Tibial nerve (tissue), 4 donors: Measurements from ENCODE around the gene TSEN15. TPM values are rescaled to one million over a fixed set of nuclear protein-coding genes. Genes with fewer than 3 reads are reported as not detected.

Experiments used
- DNase-seq, 2 donors: peaks; one replicate each; pipeline ENCODE4 v3.0.0-alpha.2; 2019; ENCODE audit warnings: low spot score in 2 of 2
- H3K27ac ChIP-seq, 4 donors: fragments of 200-600 bp; sonication (generic) in 3 of 4; one replicate each; pipeline ENCODE4 v1.5.1; 2017 to 2019; ENCODE audit warnings: mild to moderate bottlenecking in 1 of 4
- H3K27me3 ChIP-seq, 2 donors: fragments of 200-600 bp; sonication (generic) in 1 of 2; one replicate each; pipeline versions ENCODE4 v1.5.1 to v1.6.0; 2017 to 2019
- H3K36me3 ChIP-seq, 3 donors: fragments of 200-600 bp; sonication (generic); one replicate each; pipeline ENCODE4 v1.5.1; 2018 to 2019
- H3K4me1 ChIP-seq, 4 donors: fragments of 200-600 bp; sonication (generic) in 3 of 4; one replicate each; pipeline ENCODE4 v1.5.1; 2017 to 2019
- H3K4me3 ChIP-seq, 4 donors: fragments of 200-600 bp; sonication (generic) in 3 of 4; one replicate each; pipeline ENCODE4 v1.5.1; 2017 to 2019; ENCODE audit warnings: mild to moderate bottlenecking in 1 of 4, moderate library complexity in 1 of 4
- H3K9me3 ChIP-seq, 4 donors: fragments of 200-600 bp; sonication (generic) in 3 of 4; one replicate each; pipeline ENCODE4 v1.5.1; 2017 to 2019
- EP300 ChIP-seq, 2 donors: sonication (generic); formaldehyde crosslinking; IDR thresholded peaks; one replicate each; pipeline ENCODE4 v1.6.1; 2017; ENCODE audit warnings: antibody characterized with exemption in 2 of 2, mild to moderate bottlenecking in 1 of 2
- POLR2A ChIP-seq, 2 donors: fragments of 450-650 bp; IDR thresholded peaks; one replicate each; pipeline ENCODE4 v1.6.1; 2017; ENCODE audit warnings: antibody characterized with exemption in 2 of 2, mild to moderate bottlenecking in 2 of 2, moderate library complexity in 2 of 2
- WGBS, 2 donors: methylation state at CpG; one replicate each; pipeline ENCODE4 v1.1.5; 2018; 5-methylcytosine and 5-hydroxymethylcytosine counted together
- total RNA-seq, 4 donors: library from RNA; depleted of rRNA; stranded (reverse); fragments of >200 nt; gene quantifications; one replicate each; pipeline ENCODE4 v1.1.0, GENCODE V29; 2016
- TF ChIP-seq, protein P1 (sequence below), 5 experiments: fragments of 200-600 bp in 3 of 5; fragments of 450-650 bp in 2 of 5; sonication (generic) in 3 of 5; IDR thresholded peaks; one replicate each; pipeline ENCODE4 v1.5.1; 2016 to 2019; ENCODE audit warnings: antibody characterized with exemption in 5 of 5, mild to moderate bottlenecking in 3 of 5, moderate library complexity in 2 of 5

The TSEN15 gene
- total RNA-seq, 4 donors from 2014 or later, result 25.5 to 36.5 (median 31.5) TPM

DNA sequence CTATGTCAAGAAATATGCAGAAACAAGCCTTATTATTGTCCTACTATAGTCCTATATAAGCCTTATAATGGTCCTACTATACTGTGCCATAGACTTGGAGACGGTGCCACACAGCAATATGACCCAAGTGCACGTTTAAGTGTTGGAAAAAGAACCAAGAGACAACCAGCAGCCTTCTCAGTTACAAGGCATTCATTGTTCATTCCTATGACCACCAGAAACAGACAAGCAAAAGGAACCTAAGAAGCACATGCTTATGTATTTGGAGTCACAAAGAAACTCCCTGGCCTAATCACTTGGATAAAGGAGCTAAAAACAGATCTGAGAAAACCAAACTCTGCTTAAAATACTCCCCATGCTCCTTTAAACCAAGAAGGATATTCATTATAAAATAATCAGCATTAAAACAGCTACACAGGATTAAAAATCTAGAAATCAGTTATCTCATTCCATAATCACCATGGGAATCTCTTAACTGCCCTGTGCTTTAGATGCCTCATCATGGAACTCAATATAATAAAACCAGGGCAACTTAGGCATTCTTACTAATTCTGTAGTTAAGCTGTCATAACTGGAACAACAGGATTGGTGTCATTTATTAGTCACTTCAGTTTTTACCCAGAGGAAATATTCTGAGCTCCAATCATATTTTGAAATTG, 21.0 kb upstream of the TSEN15 start:
- Histone ChIP-seq H3K4me1 (peaks cover 0 to 3% (median 0%) of the 10 kb centered on the region in 4 donors), H3K4me3 (no peak overlapping the region), H3K36me3 (no peaks in the 10 kb centered on the region), H3K27me3 (peaks cover 0 to 14% of the 10 kb centered on the region in 2 donors), H3K9me3 (no peaks in the 10 kb centered on the region), H3K27ac (no peak overlapping the region)
- WGBS, 2 donors, result 44 to 45% methylated on average over 2 of the region's 2 CpGs
- no peak for TF ChIP-seq EP300 (IDR thresholded peaks at IDR 0.05)
- TF ChIP-seq POLR2A (IDR thresholded peaks at IDR 0.05), result no peak
- TF ChIP-seq, protein P1, sequence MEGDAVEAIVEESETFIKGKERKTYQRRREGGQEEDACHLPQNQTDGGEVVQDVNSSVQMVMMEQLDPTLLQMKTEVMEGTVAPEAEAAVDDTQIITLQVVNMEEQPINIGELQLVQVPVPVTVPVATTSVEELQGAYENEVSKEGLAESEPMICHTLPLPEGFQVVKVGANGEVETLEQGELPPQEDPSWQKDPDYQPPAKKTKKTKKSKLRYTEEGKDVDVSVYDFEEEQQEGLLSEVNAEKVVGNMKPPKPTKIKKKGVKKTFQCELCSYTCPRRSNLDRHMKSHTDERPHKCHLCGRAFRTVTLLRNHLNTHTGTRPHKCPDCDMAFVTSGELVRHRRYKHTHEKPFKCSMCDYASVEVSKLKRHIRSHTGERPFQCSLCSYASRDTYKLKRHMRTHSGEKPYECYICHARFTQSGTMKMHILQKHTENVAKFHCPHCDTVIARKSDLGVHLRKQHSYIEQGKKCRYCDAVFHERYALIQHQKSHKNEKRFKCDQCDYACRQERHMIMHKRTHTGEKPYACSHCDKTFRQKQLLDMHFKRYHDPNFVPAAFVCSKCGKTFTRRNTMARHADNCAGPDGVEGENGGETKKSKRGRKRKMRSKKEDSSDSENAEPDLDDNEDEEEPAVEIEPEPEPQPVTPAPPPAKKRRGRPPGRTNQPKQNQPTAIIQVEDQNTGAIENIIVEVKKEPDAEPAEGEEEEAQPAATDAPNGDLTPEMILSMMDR (IDR thresholded peaks at IDR 0.05), result no peak
- DNase-seq, result no peak

DNA sequence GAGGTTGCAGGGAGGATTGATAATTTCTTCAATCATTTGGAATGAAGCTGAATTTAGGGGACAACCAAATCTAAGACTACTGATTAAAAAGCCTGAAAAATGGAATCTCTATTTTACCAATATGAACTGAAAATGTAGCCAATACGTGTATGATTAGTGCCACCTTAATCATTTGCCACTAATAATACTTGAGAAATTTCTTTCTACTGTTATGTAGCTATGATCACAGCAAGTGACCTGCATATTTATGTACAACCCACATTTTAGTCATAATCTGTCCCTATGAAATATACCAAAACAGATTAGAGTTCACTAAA, 20.5 kb upstream of the TSEN15 start:
- TF ChIP-seq, protein P1 (IDR thresholded peaks at IDR 0.05), result no peak
- TF ChIP-seq POLR2A (IDR thresholded peaks at IDR 0.05) (no peak), EP300 (IDR thresholded peaks at IDR 0.05) (no peak)
- no peak for DNase-seq
- H3K4me3 ChIP-seq, result no peak overlapping the region
- H3K4me1 ChIP-seq, result peaks cover 0 to 8% (median under 1%) of the 10 kb centered on the region in 4 donors
- no peak overlapping the region for H3K27ac ChIP-seq
- H3K9me3 ChIP-seq, result no peaks in the 10 kb centered on the region
- no peaks in the 10 kb centered on the region for H3K36me3 ChIP-seq
- peaks cover 0 to 19% of the 10 kb centered on the region in 2 donors for H3K27me3 ChIP-seq
- WGBS, 2 donors, result 94 to 100% methylated on average over 1 of the region's 1 CpG

DNA sequence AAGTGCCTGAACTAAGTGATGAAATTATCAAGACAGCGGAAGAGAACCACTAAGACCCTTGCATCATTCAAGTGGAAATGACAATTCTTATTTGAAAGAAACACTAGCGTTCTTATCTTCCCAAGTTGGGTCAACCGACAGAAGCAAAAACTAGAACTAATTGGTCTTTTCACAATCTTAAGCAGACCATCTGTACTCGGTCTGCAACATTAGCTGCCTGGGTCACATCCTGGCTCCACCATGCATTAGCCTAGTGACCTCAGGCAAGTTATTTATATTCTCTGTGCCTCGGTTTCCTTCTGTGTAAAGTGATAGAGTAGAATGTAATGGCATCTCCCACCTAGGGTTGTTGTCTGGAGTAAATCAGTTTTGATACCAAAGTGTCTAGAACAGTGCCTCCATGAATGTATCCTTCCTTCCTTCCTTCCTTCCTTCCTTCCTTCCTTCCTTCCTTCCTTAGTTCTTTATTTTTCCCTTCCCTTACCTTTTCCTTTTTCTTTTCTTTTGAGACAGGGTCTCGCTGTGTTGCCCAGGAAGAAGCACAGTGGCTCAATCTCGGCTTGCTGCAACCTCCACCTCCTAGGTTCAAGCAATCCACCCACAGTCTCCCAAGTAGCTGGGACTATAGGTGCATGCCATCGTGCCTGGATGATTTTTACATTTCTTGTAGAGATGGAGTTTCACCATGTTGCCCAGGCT, 20.0 kb upstream of the TSEN15 start:
- no peaks in the 10 kb centered on the region for H3K36me3 ChIP-seq
- DNase-seq, result no peak
- peaks cover 0 to 13% (median 5%) of the 10 kb centered on the region in 4 donors for H3K4me1 ChIP-seq
- no peak overlapping the region for H3K27ac ChIP-seq
- no peak overlapping the region for H3K4me3 ChIP-seq
- peaks cover 0 to 24% of the 10 kb centered on the region in 2 donors for H3K27me3 ChIP-seq
- 85 to 87% methylated on average over 8 of the region's 8 CpGs for WGBS, 2 donors
- no peaks in the 10 kb centered on the region for H3K9me3 ChIP-seq
- TF ChIP-seq EP300 (IDR thresholded peaks at IDR 0.05), result no peak
- TF ChIP-seq, protein P1 (IDR thresholded peaks at IDR 0.05), result no peak
- TF ChIP-seq POLR2A (IDR thresholded peaks at IDR 0.05), result no peak

DNA sequence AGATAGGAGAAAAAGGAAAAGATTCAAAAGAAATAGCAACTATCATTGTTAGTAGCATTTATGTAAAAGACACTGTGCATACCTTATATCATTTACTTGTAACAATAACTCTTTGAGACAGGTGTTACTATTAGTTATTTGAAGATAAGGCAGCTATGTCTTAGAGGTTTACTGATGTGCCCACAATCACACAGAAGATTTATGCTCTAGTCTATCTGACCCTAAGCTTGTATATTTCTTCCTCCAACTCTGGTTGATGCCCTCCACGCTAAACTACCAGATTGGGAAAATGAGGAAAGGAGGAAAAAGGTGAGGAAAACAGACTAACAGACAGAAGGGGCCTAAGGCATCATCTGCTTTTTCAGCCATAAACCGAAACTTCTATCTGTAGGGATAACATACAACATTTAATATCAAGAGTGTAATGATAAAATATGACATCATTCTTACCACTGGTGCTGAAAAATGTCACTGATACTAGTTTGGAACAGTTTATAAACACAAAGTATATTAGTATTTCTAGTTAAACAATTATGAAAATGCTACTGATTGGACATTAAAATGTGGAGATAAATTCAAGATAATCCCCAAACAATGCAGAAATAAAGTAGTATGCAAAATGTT, 19.1 kb upstream of the TSEN15 start:
- no peak overlapping the region for H3K4me3 ChIP-seq
- TF ChIP-seq POLR2A (IDR thresholded peaks at IDR 0.05), result no peak
- no peak for TF ChIP-seq EP300 (IDR thresholded peaks at IDR 0.05)
- TF ChIP-seq, protein P1 (IDR thresholded peaks at IDR 0.05), result no peak
- WGBS, 2 donors, result 88% methylated on average over 2 of the region's 2 CpGs
- no peak for DNase-seq
- H3K4me1 ChIP-seq, result peaks cover 0 to 16% (median 6%) of the 10 kb centered on the region in 4 donors
- peaks cover 0 to 26% of the 10 kb centered on the region in 2 donors for H3K27me3 ChIP-seq
- H3K9me3 ChIP-seq, result no peaks in the 10 kb centered on the region
- H3K36me3 ChIP-seq, result no peaks in the 10 kb centered on the region
- no peak overlapping the region for H3K27ac ChIP-seq

DNA sequence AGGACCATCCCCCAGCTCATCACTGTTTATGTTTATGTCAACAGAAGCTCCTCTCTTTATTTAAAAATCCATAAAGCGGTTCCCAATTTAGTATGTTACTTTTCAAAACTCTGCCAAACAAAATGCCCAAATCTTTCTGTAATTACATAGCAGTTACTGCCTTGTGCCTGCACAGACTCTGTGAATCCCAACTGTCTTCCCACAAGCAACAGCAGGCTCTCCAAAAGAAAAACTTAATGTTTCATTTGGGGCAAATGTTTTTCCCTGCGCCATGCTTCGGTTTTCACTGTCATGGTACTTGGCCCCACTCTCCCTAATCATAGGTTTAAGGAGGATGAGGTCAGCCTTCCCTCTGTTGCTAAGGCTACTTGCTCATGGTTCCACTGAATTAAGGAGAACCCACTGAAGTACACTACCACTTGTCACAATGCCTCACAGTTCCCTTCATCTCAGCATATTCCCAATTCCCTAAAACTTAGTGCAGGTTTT, 18.6 kb upstream of the TSEN15 start:
- WGBS, 2 donors, result 68 to 91% methylated on average over 3 of the region's 3 CpGs
- Histone ChIP-seq H3K27me3 (peaks cover 0 to 27% of the 10 kb centered on the region in 2 donors), H3K36me3 (no peaks in the 10 kb centered on the region), H3K4me3 (no peak overlapping the region), H3K4me1 (peaks cover 0 to 20% (median 6%) of the 10 kb centered on the region in 4 donors), H3K9me3 (no peaks in the 10 kb centered on the region), H3K27ac (no peak overlapping the region)
- no peak for TF ChIP-seq EP300 (IDR thresholded peaks at IDR 0.05)
- TF ChIP-seq, protein P1 (IDR thresholded peaks at IDR 0.05), result no peak
- TF ChIP-seq POLR2A (IDR thresholded peaks at IDR 0.05), result no peak
- DNase-seq, result no peak
